GM12872 (cell line): ENCODE results near the gene PPP1R13B.

Experiments
- CTCF ChIP-seq: IDR thresholded peaks from 3 replicates; pipeline ENCODE4 v1.5.1; 2011; ENCODE audit warnings: low read depth, mild to moderate bottlenecking, low read length, moderate library complexity; ENCODE audit not compliant: insufficient read depth

PPP1R13B gene

GRCh38 chr14:103845327-103845726, 2.0 kb downstream of the PPP1R13B start:
- no peak for TF ChIP-seq CTCF

- no peak for TF ChIP-seq CTCF
These were observed 7.4 kb downstream of the PPP1R13B start for GRCh38 chr14:103840014-103840413.

DNA sequence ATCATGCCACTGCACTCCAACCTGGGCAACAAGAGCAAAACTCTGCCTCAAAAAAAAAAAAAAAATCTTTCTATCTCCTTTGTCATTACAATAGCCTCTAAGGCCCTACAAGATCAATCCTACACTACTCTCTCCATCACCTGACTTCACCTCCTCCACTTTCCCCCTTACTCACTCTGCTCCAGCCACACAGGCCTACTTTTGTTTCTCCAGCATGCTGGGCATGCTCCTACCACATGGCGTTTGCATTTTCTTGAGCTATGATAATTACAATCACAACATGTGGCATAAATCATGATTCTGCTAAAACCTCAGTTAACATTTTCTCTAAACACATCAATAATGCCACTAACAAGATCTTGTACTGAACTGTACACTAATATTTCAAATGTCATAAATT, 7.8 kb downstream of the PPP1R13B start:
- TF ChIP-seq CTCF = no peak

DNA sequence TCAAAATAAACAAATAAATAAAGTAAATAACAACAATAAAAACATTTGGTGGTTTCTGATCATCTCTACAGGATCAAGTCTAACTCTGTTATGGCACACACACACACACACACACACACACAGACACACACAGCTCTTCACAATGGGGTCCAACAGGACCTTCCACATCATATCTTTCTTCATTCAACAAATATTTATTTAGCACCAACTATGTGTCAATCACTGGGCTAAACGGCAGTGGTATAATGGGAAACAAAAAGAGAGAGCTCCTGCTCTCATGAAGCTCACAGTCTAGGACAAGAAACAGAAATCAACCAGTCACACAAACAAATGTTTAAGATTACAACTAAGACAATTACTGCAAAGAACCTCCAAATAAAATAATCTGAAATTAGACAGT, 9.3 kb downstream of the PPP1R13B start:
- no peak for TF ChIP-seq CTCF

- TF ChIP-seq CTCF = no peak
These were observed 10.2 kb downstream of the PPP1R13B start for GRCh38 chr14:103836976-103837725.

GRCh38 chr14:103834956-103835355, 12.4 kb downstream of the PPP1R13B start:
- no peak for TF ChIP-seq CTCF

GRCh38 chr14:103833711-103834110, 13.7 kb downstream of the PPP1R13B start:
- no peak for TF ChIP-seq CTCF
